ENCODE results near the gene KCNJ9. TPM values are rescaled to one million over a fixed set of nuclear protein-coding genes. Genes with fewer than 3 reads are reported as not detected.
"Not testable (repeated sequence)": the region's sequence is repeated elsewhere in the genome, so short reads cannot be mapped to it uniquely, and the experiment has no call there.

The KCNJ9 gene
- total RNA-seq, 6 experiments from 2014 or later = not detected

- TF ChIP-seq CTCF (IDR thresholded peaks at IDR 0.05) (peak in 1 of 4 donors; percentile 4), POLR2A (IDR thresholded peaks at IDR 0.05) (no peak)
- no peak overlapping the region for H3K4me3 ChIP-seq
- no peaks in the 10 kb centered on the region for H3K4me1 ChIP-seq
- H3K27me3 ChIP-seq = no peaks in the 10 kb centered on the region
- intact Hi-C loops (cut with DNase I) = no loop called here
- H3K27ac ChIP-seq = no peak overlapping the region
- H3K36me3 ChIP-seq = no peaks in the 10 kb centered on the region
- no peak for DNase-seq
- H3K9me3 ChIP-seq = no peaks in the 10 kb centered on the region
- 62% methylated on average over 7 of the region's 8 CpGs for WGBS (ENCODE audit: insufficient coverage, low coverage, low lambda C conversion rate, missing lambda C conversion rate)
- ATAC-seq = peak in 1 of 4 donors; percentile 79
Measured at GRCh38 chr1:160124705-160125478, 43.6 kb downstream of the KCNJ9 start.

- WGBS (ENCODE audit: insufficient coverage, low coverage, low lambda C conversion rate, missing lambda C conversion rate) = 79% methylated on average over 1 of the region's 1 CpG
- no peak for ATAC-seq
Measured at GRCh38 chr1:160125746-160126145, 44.4 kb downstream of the KCNJ9 start.

GRCh38 chr1:160126342-160126741 lies 45.0 kb downstream of the KCNJ9 start:
- DNase-seq; intact Hi-C loops (cut with DNase I); H3K36me3 ChIP-seq; H3K27me3 ChIP-seq; H3K4me1 ChIP-seq; H3K27ac ChIP-seq; H3K9me3 ChIP-seq; H3K4me3 ChIP-seq; ATAC-seq: not testable (repeated sequence)
- 75% methylated on average over 4 of the region's 4 CpGs for WGBS (ENCODE audit: insufficient coverage, low coverage, low lambda C conversion rate, missing lambda C conversion rate)

More at GRCh38 chr1:160125746-160126145, 44.4 kb downstream of the KCNJ9 start:
- no peaks in the 10 kb centered on the region for H3K36me3 ChIP-seq
- H3K27me3 ChIP-seq = no peaks in the 10 kb centered on the region
- no peak overlapping the region for H3K27ac ChIP-seq
- H3K9me3 ChIP-seq = no peaks in the 10 kb centered on the region
- intact Hi-C loops (cut with DNase I) = no loop called here
- no peak overlapping the region for H3K4me3 ChIP-seq
- DNase-seq = no peak
- no peaks in the 10 kb centered on the region for H3K4me1 ChIP-seq
- TF ChIP-seq POLR2A (IDR thresholded peaks at IDR 0.05) (no peak), CTCF (IDR thresholded peaks at IDR 0.05) (no peak)

- H3K9me3 ChIP-seq = no peaks in the 10 kb centered on the region
- intact Hi-C loops (cut with DNase I) = no loop called here
- TF ChIP-seq CTCF (IDR thresholded peaks at IDR 0.05) (no peak), POLR2A (IDR thresholded peaks at IDR 0.05) (no peak)
- 61% methylated on average over 2 of the region's 9 CpGs for WGBS (ENCODE audit: insufficient coverage, low coverage, low lambda C conversion rate, missing lambda C conversion rate)
- H3K27me3 ChIP-seq = no peaks in the 10 kb centered on the region
- H3K4me3 ChIP-seq = no peak overlapping the region
- H3K36me3 ChIP-seq = no peaks in the 10 kb centered on the region
- DNase-seq (no peak), ATAC-seq (no peak)
- H3K27ac ChIP-seq = no peak overlapping the region
- H3K4me1 ChIP-seq = no peaks in the 10 kb centered on the region
Measured at GRCh38 chr1:160127381-160127780, 46.0 kb downstream of the KCNJ9 start.

GRCh38 chr1:160127865-160128523 lies 46.7 kb downstream of the KCNJ9 start:
- Histone ChIP-seq H3K27me3 (no peaks in the 10 kb centered on the region), H3K4me1 (no peaks in the 10 kb centered on the region), H3K9me3 (no peaks in the 10 kb centered on the region), H3K27ac (no peak overlapping the region), H3K4me3 (no peak overlapping the region), H3K36me3 (no peaks in the 10 kb centered on the region)
- ATAC-seq = peak in 1 of 4 donors; percentile 35
- no peak for TF ChIP-seq POLR2A (IDR thresholded peaks at IDR 0.05)
- no peak for TF ChIP-seq CTCF (IDR thresholded peaks at IDR 0.05)
- no peak for DNase-seq
- intact Hi-C loops (cut with DNase I) = no loop called here
- WGBS (ENCODE audit: insufficient coverage, low coverage, low lambda C conversion rate, missing lambda C conversion rate) = 51% methylated on average over 6 of the region's 7 CpGs

Measured in right lobe of liver (tissue), 6 donors.